SK-N-DZ (cell line): ENCODE results near the gene UCK2. TPM values are rescaled to one million over a fixed set of nuclear protein-coding genes. Genes with fewer than 3 reads are reported as not detected.
"Not testable (repeated sequence)": the region's sequence is repeated elsewhere in the genome, so short reads cannot be mapped to it uniquely, and the experiment has no call there.

Experiments
- DNase-seq: peaks from one replicate; pipeline ENCODE4 v3.0.0-alpha.2; 2015; ENCODE audit warnings: low spot score
- polyA plus RNA-seq, 2 experiments: library from polyadenylated mRNA; depleted of rRNA; stranded (reverse); fragments of >200 nt; gene quantifications; 2 replicates each; pipeline ENCODE4 v1.2.3, GENCODE V29; 2014

UCK2 gene
- polyA plus RNA-seq (2014; cell fraction: cytosol; rRNA removed): 83.5 and 83.8 TPM in 2 replicates
- 56.0 and 78.7 TPM in 2 replicates for polyA plus RNA-seq (2014; cell fraction: nucleus; rRNA removed)

- DNase-seq: peak; percentile 83
These were observed at the start of gene UCK2 for GRCh38 chr1:165827268-165828102. Gene UCK2, plus strand, starts transcription at chr1:165827614. Its CDS starts 220 bp downstream, at chr1:165827834.

GRCh38 chr1:165778197-165778596, 49.2 kb upstream of the UCK2 start:
- not testable (repeated sequence) for DNase-seq

- not testable (repeated sequence) for DNase-seq
These were observed 43.9 kb upstream of the UCK2 start for GRCh38 chr1:165783519-165783918.

GRCh38 chr1:165787741-165788140, 39.7 kb upstream of the UCK2 start:
- no peak for DNase-seq

- DNase-seq: no peak
These were observed 33.5 kb upstream of the UCK2 start for GRCh38 chr1:165793951-165794350.

GRCh38 chr1:165795894-165796293, 31.5 kb upstream of the UCK2 start:
- no peak for DNase-seq

GRCh38 chr1:165799387-165799786, 28.0 kb upstream of the UCK2 start:
- no peak for DNase-seq

- DNase-seq: not testable (repeated sequence)
These were observed 22.9 kb upstream of the UCK2 start for GRCh38 chr1:165804513-165804912.

- no peak for DNase-seq
These were observed 19.8 kb upstream of the UCK2 start for GRCh38 chr1:165807613-165808012.

- DNase-seq: no peak
These were observed 11.7 kb upstream of the UCK2 start for GRCh38 chr1:165815725-165816124.

- DNase-seq: no peak
These were observed 11.3 kb upstream of the UCK2 start for GRCh38 chr1:165816157-165816556.

GRCh38 chr1:165816826-165817497, 10.5 kb upstream of the UCK2 start:
- DNase-seq: no peak

GRCh38 chr1:165823552-165824268, 3.7 kb upstream of the UCK2 start:
- peak; percentile 16 for DNase-seq

- peak; percentile 26 for DNase-seq
These were observed 3.2 kb upstream of the UCK2 start for GRCh38 chr1:165824269-165824643.

- DNase-seq: peak; percentile 16
These were observed 698 bp upstream of the UCK2 start for GRCh38 chr1:165826565-165827267.

- DNase-seq: peak; percentile 50
These were observed 772 bp downstream of the UCK2 start for GRCh38 chr1:165828103-165828668.

GRCh38 chr1:165828669-165829329, 1.4 kb downstream of the UCK2 start:
- DNase-seq: peak; percentile 83

GRCh38 chr1:165829888-165830287, 2.5 kb downstream of the UCK2 start:
- no peak for DNase-seq

- no peak for DNase-seq
These were observed 3.7 kb downstream of the UCK2 start for GRCh38 chr1:165831146-165831545.

GRCh38 chr1:165832902-165833301, 5.5 kb downstream of the UCK2 start:
- DNase-seq: no peak

- DNase-seq: no peak
These were observed 5.9 kb downstream of the UCK2 start for GRCh38 chr1:165833358-165833757.
